ENCODE results near the gene RSBN1L.

The RSBN1L gene

GRCh38 chr7:77687747-77688144, 8.5 kb upstream of the RSBN1L start:
- Histone ChIP-seq H3K27ac (ENCODE audit: low read depth, low read length) (no peak overlapping the region), H3K27me3 (ENCODE audit: control insufficient read depth, insufficient read depth, low read length) (no peaks in the 10 kb centered on the region), H3K4me1 (ENCODE audit: control insufficient read depth, insufficient read depth, low read length) (peaks cover 25% of the 10 kb centered on the region), H3K36me3 (ENCODE audit: control insufficient read depth, insufficient read depth, low read length) (peaks cover 18% of the 10 kb centered on the region), H3K9me3 (ENCODE audit: control insufficient read depth, insufficient read depth, low read depth, low read length) (no peaks in the 10 kb centered on the region), H3K4me3 (ENCODE audit: low read depth, low read length) (no peak overlapping the region), H3K9ac (ENCODE audit: low read length) (no peak overlapping the region)

- H3K4me3 ChIP-seq (ENCODE audit: low read depth, low read length) = no peak overlapping the region
- H3K27ac ChIP-seq (ENCODE audit: low read depth, low read length) = no peak overlapping the region
- peaks cover 10% of the 10 kb centered on the region for H3K4me1 ChIP-seq (ENCODE audit: control insufficient read depth, insufficient read depth, low read length)
- no peak overlapping the region for H3K9ac ChIP-seq (ENCODE audit: low read length)
- peaks cover 9% of the 10 kb centered on the region for H3K36me3 ChIP-seq (ENCODE audit: control insufficient read depth, insufficient read depth, low read length)
- H3K27me3 ChIP-seq (ENCODE audit: control insufficient read depth, insufficient read depth, low read length) = no peaks in the 10 kb centered on the region
- no peaks in the 10 kb centered on the region for H3K9me3 ChIP-seq (ENCODE audit: control insufficient read depth, insufficient read depth, low read depth, low read length)
Measured at GRCh38 chr7:77690289-77690688, 6.0 kb upstream of the RSBN1L start.

- Histone ChIP-seq H3K4me1 (ENCODE audit: control insufficient read depth, insufficient read depth, low read length) (peaks cover 4% of the 10 kb centered on the region; the same call in 1 of the 2 replicates), H3K4me3 (ENCODE audit: low read depth, low read length) (no peak overlapping the region; the same call in 1 of the 2 replicates), H3K9me3 (ENCODE audit: control insufficient read depth, insufficient read depth, low read depth, low read length) (no peaks in the 10 kb centered on the region), H3K36me3 (ENCODE audit: control insufficient read depth, insufficient read depth, low read length) (peaks cover 9% of the 10 kb centered on the region), H3K9ac (ENCODE audit: low read length) (no peak overlapping the region), H3K27me3 (ENCODE audit: control insufficient read depth, insufficient read depth, low read length) (no peaks in the 10 kb centered on the region), H3K27ac (ENCODE audit: low read depth, low read length) (no peak overlapping the region)
Measured at GRCh38 chr7:77691892-77692491, 4.3 kb upstream of the RSBN1L start.

- H3K9ac ChIP-seq (ENCODE audit: low read length) = no peak overlapping the region
Measured at GRCh38 chr7:77693830-77694583, 2.3 kb upstream of the RSBN1L start.

GRCh38 chr7:77696643-77697534, 630 bp downstream of the RSBN1L start:
- H3K27ac ChIP-seq (ENCODE audit: low read depth, low read length) = peak overlapping the region; percentile 88
- peak overlapping the region; percentile 99 for H3K4me3 ChIP-seq (ENCODE audit: low read depth, low read length)
- no peaks in the 10 kb centered on the region for H3K9me3 ChIP-seq (ENCODE audit: control insufficient read depth, insufficient read depth, low read depth, low read length)
- no peaks in the 10 kb centered on the region for H3K27me3 ChIP-seq (ENCODE audit: control insufficient read depth, insufficient read depth, low read length)
- peaks cover 16% of the 10 kb centered on the region for H3K4me1 ChIP-seq (ENCODE audit: control insufficient read depth, insufficient read depth, low read length)
- H3K9ac ChIP-seq (ENCODE audit: low read length) = peak overlapping the region; percentile 97
- H3K36me3 ChIP-seq (ENCODE audit: control insufficient read depth, insufficient read depth, low read length) = peaks cover 2% of the 10 kb centered on the region; the same call in 1 of the 2 replicates

More at GRCh38 chr7:77693830-77694583, 2.3 kb upstream of the RSBN1L start:
- peak overlapping the region; percentile 46 for H3K4me3 ChIP-seq (ENCODE audit: low read depth, low read length)
- peaks cover 15% of the 10 kb centered on the region for H3K4me1 ChIP-seq (ENCODE audit: control insufficient read depth, insufficient read depth, low read length)
- no peaks in the 10 kb centered on the region for H3K27me3 ChIP-seq (ENCODE audit: control insufficient read depth, insufficient read depth, low read length)
- H3K36me3 ChIP-seq (ENCODE audit: control insufficient read depth, insufficient read depth, low read length) = peaks cover 9% of the 10 kb centered on the region
- no peaks in the 10 kb centered on the region for H3K9me3 ChIP-seq (ENCODE audit: control insufficient read depth, insufficient read depth, low read depth, low read length)
- H3K27ac ChIP-seq (ENCODE audit: low read depth, low read length) = no peak overlapping the region

- peaks cover 13% of the 10 kb centered on the region for H3K4me1 ChIP-seq (ENCODE audit: control insufficient read depth, insufficient read depth, low read length)
- H3K36me3 ChIP-seq (ENCODE audit: control insufficient read depth, insufficient read depth, low read length) = peaks cover 2% of the 10 kb centered on the region; the same call in 1 of the 2 replicates
- peak overlapping the region; percentile 97 for H3K9ac ChIP-seq (ENCODE audit: low read length)
- no peak overlapping the region for H3K27ac ChIP-seq (ENCODE audit: low read depth, low read length)
- H3K9me3 ChIP-seq (ENCODE audit: control insufficient read depth, insufficient read depth, low read depth, low read length) = no peaks in the 10 kb centered on the region
- no peaks in the 10 kb centered on the region for H3K27me3 ChIP-seq (ENCODE audit: control insufficient read depth, insufficient read depth, low read length)
- H3K4me3 ChIP-seq (ENCODE audit: low read depth, low read length) = peak overlapping the region; percentile 99
Measured at GRCh38 chr7:77697535-77697831, 1.2 kb downstream of the RSBN1L start.

- Histone ChIP-seq H3K27me3 (ENCODE audit: control insufficient read depth, insufficient read depth, low read length) (no peaks in the 10 kb centered on the region), H3K9ac (ENCODE audit: low read length) (peak overlapping the region; percentile 97), H3K36me3 (ENCODE audit: control insufficient read depth, insufficient read depth, low read length) (peaks cover 2% of the 10 kb centered on the region; the same call in 1 of the 2 replicates), H3K9me3 (ENCODE audit: control insufficient read depth, insufficient read depth, low read depth, low read length) (no peaks in the 10 kb centered on the region), H3K4me1 (ENCODE audit: control insufficient read depth, insufficient read depth, low read length) (peaks cover 12% of the 10 kb centered on the region), H3K4me3 (ENCODE audit: low read depth, low read length) (peak overlapping the region; percentile 99), H3K27ac (ENCODE audit: low read depth, low read length) (no peak overlapping the region)
Measured at GRCh38 chr7:77698042-77698625, 1.9 kb downstream of the RSBN1L start.

GRCh38 chr7:77699056-77699455, 2.8 kb downstream of the RSBN1L start:
- no peaks in the 10 kb centered on the region for H3K9me3 ChIP-seq (ENCODE audit: control insufficient read depth, insufficient read depth, low read depth, low read length)
- H3K9ac ChIP-seq (ENCODE audit: low read length) = no peak overlapping the region
- H3K4me3 ChIP-seq (ENCODE audit: low read depth, low read length) = peak overlapping the region; percentile 21; the same call in 1 of the 2 replicates
- peaks cover 12% of the 10 kb centered on the region for H3K4me1 ChIP-seq (ENCODE audit: control insufficient read depth, insufficient read depth, low read length)
- no peak overlapping the region for H3K27ac ChIP-seq (ENCODE audit: low read depth, low read length)
- H3K36me3 ChIP-seq (ENCODE audit: control insufficient read depth, insufficient read depth, low read length) = 0 out of 2 replicates have a peak, but pooled peaks cover 2% of the 10 kb centered on the region
- H3K27me3 ChIP-seq (ENCODE audit: control insufficient read depth, insufficient read depth, low read length) = no peaks in the 10 kb centered on the region

- Histone ChIP-seq H3K4me1 (ENCODE audit: control insufficient read depth, insufficient read depth, low read length) (peaks cover 12% of the 10 kb centered on the region), H3K27me3 (ENCODE audit: control insufficient read depth, insufficient read depth, low read length) (no peaks in the 10 kb centered on the region), H3K27ac (ENCODE audit: low read depth, low read length) (no peak overlapping the region), H3K9me3 (ENCODE audit: control insufficient read depth, insufficient read depth, low read depth, low read length) (no peaks in the 10 kb centered on the region), H3K9ac (ENCODE audit: low read length) (no peak overlapping the region), H3K36me3 (ENCODE audit: control insufficient read depth, insufficient read depth, low read length) (0 out of 2 replicates have a peak, but pooled peaks cover 2% of the 10 kb centered on the region), H3K4me3 (ENCODE audit: low read depth, low read length) (no peak overlapping the region)
Measured at GRCh38 chr7:77702513-77702912, 6.3 kb downstream of the RSBN1L start.

- Histone ChIP-seq H3K36me3 (ENCODE audit: control insufficient read depth, insufficient read depth, low read length) (0 out of 2 replicates have a peak, but pooled peaks cover 2% of the 10 kb centered on the region), H3K9ac (ENCODE audit: low read length) (no peak overlapping the region), H3K9me3 (ENCODE audit: control insufficient read depth, insufficient read depth, low read depth, low read length) (no peaks in the 10 kb centered on the region), H3K27me3 (ENCODE audit: control insufficient read depth, insufficient read depth, low read length) (no peaks in the 10 kb centered on the region), H3K4me3 (ENCODE audit: low read depth, low read length) (no peak overlapping the region), H3K27ac (ENCODE audit: low read depth, low read length) (no peak overlapping the region), H3K4me1 (ENCODE audit: control insufficient read depth, insufficient read depth, low read length) (peaks cover 9% of the 10 kb centered on the region)
Measured at GRCh38 chr7:77702968-77703472, 6.8 kb downstream of the RSBN1L start.
